CD4-positive, alpha-beta T cell treated with Interferon gamma for 1 hour (primary cell): ENCODE results near the gene ZXDC.
A peak's percentile ranks its signal among the peaks of the same experiment; 100 is the strongest.

Experiments
- DNase-seq: peaks from one replicate; pipeline ENCODE4 v3.0.0-alpha.2; 2020

The ZXDC gene

GRCh38 chr3:126472277-126473006, 3.2 kb downstream of the ZXDC start:
- DNase-seq: peak; percentile 75

DNA sequence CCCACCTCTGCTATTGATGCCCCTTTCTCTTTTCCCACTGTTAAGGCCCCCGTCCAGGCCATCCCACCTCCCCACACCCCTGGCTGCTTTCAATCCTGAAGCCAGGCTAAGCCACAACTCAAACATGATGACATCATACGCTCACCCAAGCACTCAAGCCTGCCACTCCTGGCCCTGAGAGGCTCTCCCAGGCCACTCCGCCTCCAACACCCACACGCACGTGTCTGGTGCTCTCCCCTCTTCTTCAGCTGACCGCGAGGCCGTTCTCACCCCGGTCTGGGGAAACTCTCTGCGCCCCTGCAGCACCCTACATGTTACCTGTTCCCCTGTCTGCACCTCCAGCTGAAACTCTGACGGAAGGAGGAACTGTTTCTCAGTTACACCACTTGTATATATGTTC, 6.2 kb downstream of the ZXDC start:
- DNase-seq: no peak

DNA sequence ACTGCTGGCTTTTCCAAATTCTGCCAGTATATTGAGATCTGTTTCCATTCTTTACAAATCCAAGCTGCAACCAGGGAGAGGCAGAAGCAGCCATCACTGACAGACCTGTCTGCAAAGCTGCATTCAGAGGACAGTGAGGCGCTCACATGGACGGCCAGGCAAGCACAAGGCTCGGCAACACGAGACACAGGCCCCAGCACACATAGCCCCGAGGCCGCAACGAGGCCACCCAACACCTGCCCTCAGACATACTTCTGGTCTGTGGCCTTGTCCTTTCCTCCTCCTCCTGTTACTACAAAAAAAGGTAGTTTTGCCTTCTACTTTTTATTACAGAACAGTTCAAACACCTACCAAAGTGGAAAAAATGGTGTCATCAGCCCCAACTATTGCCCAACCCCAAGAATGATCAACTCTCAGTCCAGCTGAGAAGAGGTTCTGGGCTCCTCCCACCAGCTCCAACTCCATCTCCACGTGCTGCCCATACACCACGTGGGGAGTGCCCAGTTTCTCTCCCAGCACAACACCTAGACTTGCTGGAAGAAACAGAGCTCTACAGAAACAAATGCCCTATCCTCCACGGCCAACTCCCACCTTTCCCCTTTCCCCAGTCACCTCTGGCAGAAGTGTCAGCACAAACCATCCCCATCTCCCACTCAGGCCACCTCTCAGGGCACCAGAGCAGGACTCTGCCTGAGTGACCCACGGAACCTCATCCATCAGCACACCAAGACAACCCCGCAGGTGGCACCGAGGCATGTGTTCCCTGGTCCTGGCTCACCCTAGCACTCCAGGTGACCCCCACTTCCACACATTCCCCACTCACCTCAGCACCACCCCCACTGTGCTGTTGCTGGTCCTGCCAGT, 7.4 kb downstream of the ZXDC start:
- no peak for DNase-seq

- DNase-seq: no peak
These were observed 8.1 kb downstream of the ZXDC start for GRCh38 chr3:126467611-126467955.

DNA sequence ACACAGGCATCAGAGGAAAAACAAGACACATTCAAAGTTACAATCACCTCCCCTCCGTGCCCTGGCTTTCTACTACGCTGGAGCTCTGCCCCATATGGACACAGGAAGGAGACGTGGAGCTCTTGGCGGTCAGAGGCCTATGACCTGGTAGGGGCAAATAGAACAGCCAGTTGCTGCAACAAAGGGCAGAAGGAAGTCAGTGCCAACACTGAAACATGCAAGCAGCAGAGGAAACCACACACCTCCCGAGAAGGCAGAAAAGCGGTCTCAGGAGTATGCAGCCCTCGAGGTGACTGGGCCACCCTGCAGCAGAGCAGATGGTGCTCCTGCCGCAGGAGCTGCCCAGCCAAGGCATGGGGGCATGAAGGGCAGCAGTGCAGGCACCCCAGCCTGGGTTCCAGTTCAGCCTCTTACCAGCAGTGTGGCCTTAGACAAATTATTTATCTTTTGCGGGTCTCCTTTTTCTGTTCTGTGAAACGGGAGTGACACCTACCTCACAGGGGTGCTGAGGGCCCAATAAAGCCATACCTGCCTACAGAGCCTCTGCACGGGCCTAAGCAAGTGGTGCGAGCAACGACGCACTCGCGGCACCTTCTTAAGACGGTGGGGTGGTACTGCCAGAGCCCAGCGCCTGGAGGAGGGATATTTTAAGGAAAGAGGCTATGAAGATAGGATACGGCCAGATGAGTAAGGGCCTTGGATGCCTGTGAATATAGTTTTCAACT, 8.6 kb downstream of the ZXDC start:
- no peak for DNase-seq

DNA sequence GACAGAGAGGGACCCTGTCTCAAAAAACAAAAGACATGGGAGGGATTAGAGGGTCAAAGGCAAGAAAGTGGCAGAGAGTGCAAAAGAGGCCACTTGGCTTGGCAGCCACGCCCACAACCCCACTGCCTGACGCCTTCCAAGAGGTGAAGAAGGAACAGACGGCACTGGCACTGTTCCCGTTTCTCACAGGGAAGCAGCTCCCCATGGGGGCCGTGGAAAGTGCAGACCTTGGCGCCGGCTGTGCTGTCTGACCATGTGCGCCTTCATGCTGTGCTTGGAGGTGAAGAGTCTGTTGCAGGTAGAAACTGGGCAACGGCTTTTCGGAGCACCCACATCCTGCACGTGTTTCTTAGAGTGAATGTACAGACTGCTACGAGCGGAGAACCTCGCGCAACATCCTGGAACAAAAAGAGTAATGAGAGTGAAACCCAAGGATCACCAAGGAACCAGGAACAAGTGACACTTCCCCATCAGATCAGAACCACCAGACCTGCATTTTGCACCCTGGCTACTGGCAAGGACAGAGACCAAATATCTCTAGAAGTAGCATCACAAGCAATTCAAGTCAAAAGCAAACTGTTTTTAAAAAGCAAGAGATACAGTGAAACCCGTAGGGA, 9.7 kb downstream of the ZXDC start:
- no peak for DNase-seq

DNA sequence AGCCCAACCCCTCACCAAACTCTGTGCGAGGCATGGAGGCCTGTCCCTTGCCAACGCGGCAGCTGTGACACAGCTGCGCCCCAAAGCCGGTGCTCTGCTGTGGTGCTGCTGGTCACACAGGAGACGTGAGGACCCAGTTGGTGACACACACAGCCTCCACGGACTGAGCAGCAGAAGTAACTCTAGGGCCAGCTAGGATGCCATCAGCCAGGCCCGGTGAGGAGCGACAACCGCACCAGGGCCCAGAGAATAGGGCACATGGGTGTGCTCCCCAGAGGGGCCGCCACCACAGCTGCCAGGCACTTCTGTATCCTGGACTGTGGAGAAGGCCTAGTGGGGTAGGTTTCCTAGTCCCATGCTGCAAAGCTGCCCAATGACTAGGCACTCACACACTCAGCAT, 10.7 kb downstream of the ZXDC start:
- no peak for DNase-seq

DNA sequence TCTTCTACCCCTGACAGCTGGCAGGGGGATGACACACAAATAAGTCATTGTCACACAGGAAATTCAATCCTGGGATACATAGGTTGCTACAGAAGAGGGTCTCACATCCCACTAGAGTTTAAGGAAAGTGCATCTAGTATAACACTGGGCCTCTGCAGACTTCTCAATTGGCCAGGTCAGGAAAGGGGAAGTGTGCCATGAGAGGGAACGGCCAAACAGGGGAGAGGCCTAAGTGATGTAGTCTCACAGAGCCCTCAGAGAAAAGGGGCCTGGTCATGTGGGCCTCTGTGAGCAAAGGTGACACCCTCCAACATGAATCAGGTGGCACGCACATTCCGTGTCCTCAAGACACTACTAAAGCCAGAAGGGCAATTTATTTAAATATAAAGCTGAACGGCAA, 11.2 kb downstream of the ZXDC start:
- DNase-seq: no peak

DNA sequence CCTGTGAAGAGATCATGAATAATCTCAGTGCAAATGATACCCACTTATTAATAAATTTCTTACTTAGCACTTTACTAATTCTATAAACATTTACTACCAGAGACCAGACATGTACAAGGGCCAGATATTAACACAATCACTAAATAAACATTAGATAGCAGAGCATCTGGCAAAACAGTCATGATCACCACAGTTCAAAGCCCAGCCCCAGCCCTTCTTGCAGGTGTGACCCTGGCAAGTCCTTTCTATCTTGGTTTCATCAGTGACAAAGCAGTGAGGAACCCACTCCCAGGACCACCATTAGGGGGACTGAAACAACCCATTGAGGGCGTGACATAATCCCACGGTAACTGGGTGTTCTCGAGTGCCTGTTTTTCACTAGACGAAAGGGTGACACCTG, 11.6 kb downstream of the ZXDC start:
- no peak for DNase-seq

DNA sequence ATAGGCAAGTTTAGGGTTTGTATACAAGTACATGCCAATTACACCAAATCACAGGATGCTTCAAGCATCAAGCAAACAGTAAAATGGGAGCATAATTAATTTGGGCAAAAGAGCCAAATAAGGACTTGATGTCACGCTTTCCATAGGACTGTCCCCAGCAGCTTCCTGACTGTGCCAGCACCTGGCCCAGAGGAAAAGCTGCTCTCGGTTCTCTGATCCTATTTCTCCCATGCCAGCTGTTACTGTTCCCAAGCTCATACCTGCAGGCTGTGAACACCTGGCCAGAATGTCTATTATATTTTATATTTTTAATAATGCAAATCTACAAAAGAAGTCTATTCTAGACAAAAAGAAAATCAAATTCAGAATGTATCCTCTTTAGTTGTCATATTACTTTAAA, 12.2 kb downstream of the ZXDC start:
- no peak for DNase-seq

DNA sequence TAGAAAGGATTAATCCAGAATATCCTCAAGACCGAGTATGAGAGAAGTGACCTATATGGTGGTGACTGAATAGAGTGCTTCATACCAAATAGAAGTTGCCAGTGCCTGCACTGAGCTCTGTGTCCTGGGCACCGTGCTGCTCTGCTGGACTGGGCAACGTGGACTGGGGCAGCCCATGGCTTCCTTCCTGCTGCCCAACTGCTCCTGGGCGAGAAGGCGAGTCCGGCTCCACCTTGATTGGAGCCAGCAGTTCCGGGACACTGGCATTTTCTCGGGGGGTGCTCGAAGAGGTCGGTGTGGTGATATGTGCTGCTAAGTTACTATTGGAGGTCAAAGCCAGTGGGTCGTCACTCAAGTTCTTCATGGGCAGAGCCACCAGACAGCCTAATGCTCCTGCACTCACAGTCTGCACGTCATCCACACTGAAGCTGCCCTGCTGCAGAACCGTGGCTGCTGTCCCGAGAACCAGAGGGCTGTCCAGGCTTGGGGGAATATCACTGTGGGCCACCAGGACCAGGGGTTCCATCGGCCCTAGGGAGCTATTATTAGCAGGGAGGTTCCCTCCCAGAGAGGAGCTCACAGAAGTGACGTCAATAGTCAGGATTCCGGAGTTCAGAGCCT, 14.1 kb downstream of the ZXDC start:
- no peak for DNase-seq

GRCh38 chr3:126460381-126460780, 15.3 kb downstream of the ZXDC start:
- DNase-seq: no peak

GRCh38 chr3:126459763-126460127, 15.9 kb downstream of the ZXDC start:
- no peak for DNase-seq

DNA sequence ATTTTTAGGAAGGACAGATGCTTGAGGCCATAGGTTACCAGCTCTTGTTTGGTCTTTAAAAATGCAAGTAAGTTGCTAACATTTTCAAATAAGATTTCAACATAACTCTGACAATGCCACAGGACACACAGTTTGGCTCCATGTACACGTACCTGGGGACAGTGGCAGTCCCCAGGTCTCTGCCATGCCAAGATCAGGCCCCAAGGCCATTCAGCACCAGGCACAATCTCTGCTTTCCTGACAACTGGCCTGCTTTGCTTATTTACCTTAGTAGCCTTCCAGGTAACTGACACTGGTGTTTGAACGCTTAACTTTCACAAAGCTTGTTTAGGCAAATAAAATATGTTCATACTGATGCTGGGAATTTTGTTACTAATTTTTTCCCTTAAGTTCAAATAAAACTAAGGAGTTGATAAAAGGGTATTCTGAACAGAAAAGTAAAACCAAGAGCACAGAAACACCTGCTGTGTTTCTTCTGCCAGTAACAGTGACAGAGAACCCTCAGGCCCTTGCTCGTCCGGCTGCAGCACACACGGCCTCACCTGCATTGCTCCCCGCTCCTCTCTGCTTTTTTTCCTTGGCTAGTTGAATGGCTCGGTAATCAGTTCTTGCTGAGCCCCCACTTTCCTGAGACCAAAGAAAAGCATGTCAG, 16.5 kb downstream of the ZXDC start:
- DNase-seq: no peak

- no peak for DNase-seq
These were observed 18.8 kb downstream of the ZXDC start for GRCh38 chr3:126456766-126457388.

- DNase-seq: no peak
These were observed 19.5 kb downstream of the ZXDC start for GRCh38 chr3:126456211-126456610.

DNA sequence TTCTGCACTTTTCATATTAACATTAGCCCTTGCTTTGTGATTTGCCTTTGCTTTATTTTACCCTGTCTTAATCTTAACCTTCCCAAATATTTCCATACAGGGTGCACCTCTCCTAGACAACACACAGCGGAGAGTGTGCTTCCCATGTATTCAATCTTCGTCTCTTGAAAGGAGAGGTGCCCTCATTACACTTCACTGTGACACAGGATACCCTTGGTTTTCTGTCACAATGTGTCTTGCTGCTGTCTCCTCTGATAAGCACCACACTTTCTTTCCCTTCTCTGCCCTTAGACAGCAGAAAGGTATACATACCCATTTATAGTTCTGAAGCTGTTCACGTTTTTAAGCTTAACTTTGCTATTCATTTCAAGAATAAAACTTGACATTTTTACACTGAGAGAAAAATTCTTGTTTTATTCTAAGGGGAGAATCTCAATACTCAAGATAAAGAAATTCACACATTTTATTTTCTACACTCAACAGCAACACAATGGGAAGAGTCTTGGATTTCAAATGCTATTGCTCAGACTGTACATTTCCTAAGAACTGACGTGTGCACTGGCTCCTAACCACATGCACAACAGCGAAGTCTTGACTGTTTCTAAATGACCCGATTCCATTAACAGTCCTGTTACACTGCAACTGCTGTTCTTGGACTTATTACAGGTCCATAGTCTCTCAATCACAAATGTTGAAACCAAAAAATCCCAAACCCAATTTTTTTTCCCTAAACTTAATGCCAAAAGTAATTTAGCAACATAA, 21.1 kb downstream of the ZXDC start:
- no peak for DNase-seq

DNA sequence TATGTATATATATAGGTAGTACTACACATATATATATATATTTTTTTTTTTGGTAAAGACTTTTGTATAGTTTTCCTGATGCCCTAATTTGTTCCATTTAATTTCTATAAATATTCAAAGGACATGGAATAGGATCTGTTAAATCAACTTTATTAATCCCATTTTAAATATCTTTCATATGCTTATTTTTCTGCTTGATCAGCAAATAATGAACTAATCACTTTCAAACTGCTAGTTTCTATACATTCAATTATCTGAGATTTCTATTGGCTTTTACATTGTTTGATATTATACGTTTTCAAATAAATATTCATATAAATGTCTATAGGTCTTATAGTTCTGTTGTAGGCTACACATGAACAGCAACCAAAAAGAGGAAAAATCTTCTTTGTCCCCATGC, 21.7 kb downstream of the ZXDC start:
- DNase-seq: no peak

DNA sequence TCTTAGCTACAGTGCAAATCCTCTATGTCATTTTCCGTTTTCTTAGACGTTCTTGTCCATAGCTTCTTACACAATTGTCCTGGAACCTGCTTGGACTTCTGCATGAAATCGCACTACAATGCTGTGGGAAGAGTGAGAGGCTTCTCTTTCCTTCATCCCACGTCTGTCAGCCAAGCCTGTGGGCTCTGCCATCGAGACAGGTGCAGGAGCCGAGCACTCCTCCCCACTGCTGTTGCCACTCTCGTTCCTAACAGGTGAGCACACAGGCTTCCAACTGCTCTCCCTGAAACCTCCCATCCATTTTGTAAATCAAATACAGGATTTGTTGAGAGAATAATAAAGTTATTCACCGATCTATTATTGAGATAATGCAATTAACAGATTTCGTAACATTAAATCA, 23.5 kb downstream of the ZXDC start:
- no peak for DNase-seq

GRCh38 chr3:126451511-126451910, 24.2 kb downstream of the ZXDC start:
- no peak for DNase-seq

DNA sequence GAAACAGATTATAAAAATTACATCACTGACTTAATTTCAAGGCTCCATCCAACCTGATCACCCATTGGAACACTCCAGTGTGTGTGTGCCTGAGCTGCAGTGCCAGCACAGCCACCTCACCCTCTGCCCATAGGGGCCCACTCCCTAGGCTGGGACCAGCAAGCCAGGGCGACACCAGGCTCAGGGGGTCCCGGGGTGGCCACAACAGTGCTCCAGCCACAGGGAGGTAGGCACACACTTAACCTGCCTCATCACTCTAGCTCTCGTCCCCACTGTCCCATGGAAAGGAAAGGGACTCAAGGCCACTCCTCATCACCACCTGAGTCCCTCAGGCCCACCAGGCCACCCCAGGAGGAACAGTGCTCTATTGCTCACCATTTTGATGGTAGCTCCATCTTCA, 24.9 kb downstream of the ZXDC start:
- no peak for DNase-seq
